ENCODE data around the gene APP. TPM values are rescaled to one million over a fixed set of nuclear protein-coding genes. Genes with fewer than 3 reads are reported as not detected.

APP gene
- total and polyA plus RNA-seq, 10 of the 15 experiments (the other 5 are each of a cell fraction or from before 2014, with no cell fraction given) = 8.8 to 94.9 (median 51.0) TPM

DNA sequence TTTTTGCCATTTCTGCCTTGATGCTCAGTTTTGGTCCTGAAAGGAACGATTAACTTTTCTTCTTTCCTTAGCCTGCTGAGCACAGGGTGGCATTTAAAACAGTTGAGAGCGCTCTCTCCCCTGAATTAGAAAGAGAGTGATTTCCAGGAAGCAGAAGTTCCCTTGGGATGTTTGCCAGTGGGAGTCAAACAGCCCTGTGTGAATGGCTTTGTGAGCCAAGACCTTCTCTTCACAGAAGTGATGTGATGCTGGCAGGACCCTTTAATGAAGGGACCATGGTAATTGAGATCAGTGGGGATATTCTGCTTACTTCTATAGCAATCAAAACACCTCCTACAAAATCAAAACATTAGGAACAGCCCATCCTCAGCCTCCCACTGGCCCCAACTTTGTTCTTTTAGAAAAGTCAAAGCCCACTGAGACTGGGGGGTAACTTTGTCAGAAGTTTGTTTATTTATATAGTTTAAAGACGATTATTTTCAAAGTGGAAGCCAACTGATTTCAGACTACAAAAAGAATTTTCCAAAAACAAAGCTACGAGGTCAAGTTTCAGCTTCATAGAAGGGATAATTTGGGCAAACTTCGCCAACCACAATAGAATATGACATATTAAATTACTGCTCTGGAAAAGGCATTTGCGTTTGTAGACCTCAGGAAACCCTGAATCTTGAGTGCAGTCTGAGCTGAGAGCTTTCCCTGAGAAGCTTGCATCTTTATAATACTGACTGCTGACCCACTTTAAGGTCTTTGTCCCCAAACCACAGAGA lies 313.1 kb downstream of the APP start:
- Histone ChIP-seq H4K20me1 (ENCODE audit: control insufficient read depth, insufficient read depth) (no peaks in the 10 kb centered on the region), H3K4me1 (ENCODE audit: control insufficient read depth, insufficient read depth, low read length) (no peaks in the 10 kb centered on the region), H3K27ac (ENCODE audit: control insufficient read depth, insufficient read depth) (no peak overlapping the region), H3K4me2 (ENCODE audit: control insufficient read depth, insufficient read depth) (no peak overlapping the region), H3K36me3 (ENCODE audit: control insufficient read depth in 2 of 2, insufficient read depth in 2 of 2, low read length in 1 of 2) (no peaks in the 10 kb centered on the region), H3K79me2 (ENCODE audit: control insufficient read depth, insufficient read depth, low read length) (no peaks in the 10 kb centered on the region), H3K9me3 (replicated peaks; ENCODE audit: control insufficient read depth, insufficient read depth, low read length) (no peaks in the 10 kb centered on the region), H3K4me3 (no peak overlapping the region), H3K9ac (ENCODE audit: control insufficient read depth, insufficient read depth, low read length) (no peak overlapping the region), H2AFZ (ENCODE audit: control insufficient read depth, low read depth, low read length) (no peak overlapping the region), H3K27me3 (replicated peaks in 1 of 2; ENCODE audit: control insufficient read depth in 2 of 2, insufficient read depth in 2 of 2, low read length in 1 of 2) (no peaks in the 10 kb centered on the region)
- POLR2A ChIA-PET = no interaction called here
- FAIRE-seq (no peak), ATAC-seq (no peak), DNase-seq (ENCODE audit: low read depth, low spot score) (no peak)
- no peak for TF ChIP-seq ZNF24 (IDR thresholded peaks at IDR 0.05)
- no peak for TF ChIP-seq BHLHE40 (IDR thresholded peaks at IDR 0.05; ENCODE audit: borderline replicate concordance in 1 of 2, low read depth in 2 of 2, low read length in 1 of 2)
- TF ChIP-seq CREM (IDR thresholded peaks at IDR 0.05; ENCODE audit: low read depth) = no peak
- TF ChIP-seq, protein P1, sequence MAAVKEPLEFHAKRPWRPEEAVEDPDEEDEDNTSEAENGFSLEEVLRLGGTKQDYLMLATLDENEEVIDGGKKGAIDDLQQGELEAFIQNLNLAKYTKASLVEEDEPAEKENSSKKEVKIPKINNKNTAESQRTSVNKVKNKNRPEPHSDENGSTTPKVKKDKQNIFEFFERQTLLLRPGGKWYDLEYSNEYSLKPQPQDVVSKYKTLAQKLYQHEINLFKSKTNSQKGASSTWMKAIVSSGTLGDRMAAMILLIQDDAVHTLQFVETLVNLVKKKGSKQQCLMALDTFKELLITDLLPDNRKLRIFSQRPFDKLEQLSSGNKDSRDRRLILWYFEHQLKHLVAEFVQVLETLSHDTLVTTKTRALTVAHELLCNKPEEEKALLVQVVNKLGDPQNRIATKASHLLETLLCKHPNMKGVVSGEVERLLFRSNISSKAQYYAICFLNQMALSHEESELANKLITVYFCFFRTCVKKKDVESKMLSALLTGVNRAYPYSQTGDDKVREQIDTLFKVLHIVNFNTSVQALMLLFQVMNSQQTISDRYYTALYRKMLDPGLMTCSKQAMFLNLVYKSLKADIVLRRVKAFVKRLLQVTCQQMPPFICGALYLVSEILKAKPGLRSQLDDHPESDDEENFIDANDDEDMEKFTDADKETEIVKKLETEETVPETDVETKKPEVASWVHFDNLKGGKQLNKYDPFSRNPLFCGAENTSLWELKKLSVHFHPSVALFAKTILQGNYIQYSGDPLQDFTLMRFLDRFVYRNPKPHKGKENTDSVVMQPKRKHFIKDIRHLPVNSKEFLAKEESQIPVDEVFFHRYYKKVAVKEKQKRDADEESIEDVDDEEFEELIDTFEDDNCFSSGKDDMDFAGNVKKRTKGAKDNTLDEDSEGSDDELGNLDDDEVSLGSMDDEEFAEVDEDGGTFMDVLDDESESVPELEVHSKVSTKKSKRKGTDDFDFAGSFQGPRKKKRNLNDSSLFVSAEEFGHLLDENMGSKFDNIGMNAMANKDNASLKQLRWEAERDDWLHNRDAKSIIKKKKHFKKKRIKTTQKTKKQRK (IDR thresholded peaks at IDR 0.05; ENCODE audit: low read depth, low read length) = no peak
- TF ChIP-seq TCF7 (IDR thresholded peaks at IDR 0.05; ENCODE audit: borderline replicate concordance) = no peak
- no peak for TF ChIP-seq REST (IDR thresholded peaks at IDR 0.05; ENCODE audit: low read depth, low read length)
- no peak for TF ChIP-seq SP1 (IDR thresholded peaks at IDR 0.05; ENCODE audit: low read depth, low read length)
- no peak for TF ChIP-seq CEBPB (IDR thresholded peaks at IDR 0.05; ENCODE audit: borderline replicate concordance in 1 of 2, low read depth in 2 of 2, low read length in 2 of 2)
- in situ Hi-C loops (cut with MboI) = no loop called here
- 13% methylated on average over 6 of the region's 6 CpGs for WGBS (ENCODE audit: insufficient coverage, insufficient replicate concordance, low lambda C conversion rate, missing lambda C conversion rate)
- SMC1A ChIA-PET (ENCODE audit: uncharacterized antibody, unreplicated experiment) = interaction anchor here (0.6 kb wide), 1 partner anchor 187 kb away, joined by 3 read pairs; no protein-coding TSS in a partner anchor
- BruUV-seq (replicated peaks) = no TSS peak
- CTCF ChIA-PET = no interaction called here
- intact Hi-C loops (cut with micrococcal nuclease; ENCODE audit: unreplicated experiment) = no loop called here
- RAD21 ChIA-PET (ENCODE audit: unreplicated experiment) = no interaction called here

Measured in GM12878 (cell line).